MCF 10A (cell line): ENCODE measurements around the gene LAD1. TPM values are rescaled to one million over a fixed set of nuclear protein-coding genes. Genes with fewer than 3 reads are reported as not detected.
A peak's percentile ranks its signal among the peaks of the same experiment; 100 is the strongest.

ENCODE experiments used
- BruUV-seq: library from RNA; stranded (reverse); fragments of 400-500 nt; replicated peaks from 2 replicates; lab custom pipeline; 2021; lab: Mats Ljungman, UMichigan
- CTCF ChIA-PET: fragments of 300-600 bp; sonication (Branson Sonifier 250); formaldehyde crosslinking; extraction: SDS; loops from one replicate; lab custom pipeline; 2021; ENCODE audit warnings: antibody characterized with exemption, inconsistent platforms; lab: Yijun Ruan, JAX
- POLR2A ChIA-PET: fragments of 300-600, 350-650 bp; sonication (Branson Sonifier 250); formaldehyde crosslinking; extraction: SDS; loops from one replicate; lab custom pipeline; 2020; ENCODE audit warnings: antibody characterized with exemption, inconsistent platforms; lab: Yijun Ruan, JAX
- DNase-seq: peaks from one replicate; pipeline ENCODE4 v3.0.0-alpha.2; 2018; ENCODE audit not compliant: unreplicated experiment
- H3K27ac Mint-ChIP-seq: one replicate; pipeline ENCODE4 v1.8.0; 2022; ENCODE audit warnings: mild to moderate bottlenecking, low read depth, mixed read lengths; ENCODE audit not compliant: unreplicated experiment
- H3K27me3 Mint-ChIP-seq: one replicate; pipeline ENCODE4 v1.8.0; 2022; ENCODE audit warnings: mixed read lengths; ENCODE audit not compliant: insufficient read depth, unreplicated experiment
- H3K36me3 Mint-ChIP-seq: one replicate; pipeline ENCODE4 v1.8.0; 2022; ENCODE audit warnings: mild to moderate bottlenecking, moderate library complexity, mixed read lengths; ENCODE audit not compliant: insufficient read depth, unreplicated experiment
- H3K4me1 Mint-ChIP-seq: one replicate; pipeline ENCODE4 v1.8.0; 2022; ENCODE audit warnings: mixed read lengths; ENCODE audit not compliant: insufficient read depth, unreplicated experiment
- H3K4me3 Mint-ChIP-seq: one replicate; pipeline ENCODE4 v1.8.0; 2022; ENCODE audit warnings: mild to moderate bottlenecking, moderate library complexity, mixed read lengths; ENCODE audit not compliant: unreplicated experiment
- H3K9me3 Mint-ChIP-seq: one replicate; pipeline ENCODE4 v1.8.0; 2022; ENCODE audit warnings: mixed read lengths; ENCODE audit not compliant: unreplicated experiment
- intact Hi-C: fragments of 100-400 bp; cut with micrococcal nuclease; formaldehyde crosslinking; loops from 2 replicates; pipeline ENCODE4 v1.14.1; 2022
- total RNA-seq: library from RNA; stranded (reverse); gene quantifications from 2 replicates; pipeline ENCODE4 v1.2.3, GENCODE V29; 2022
- TF ChIP-seq, protein P1 (sequence below): fragments of 200-600 bp; IDR thresholded peaks from one replicate; pipeline ENCODE4 v1.8.0; 2022; ENCODE audit warnings: antibody characterized with exemption, mild to moderate bottlenecking; ENCODE audit not compliant: unreplicated experiment

The LAD1 gene
- total RNA-seq, 1 experiment from 2014 or later, result 40.9 TPM

DNA sequence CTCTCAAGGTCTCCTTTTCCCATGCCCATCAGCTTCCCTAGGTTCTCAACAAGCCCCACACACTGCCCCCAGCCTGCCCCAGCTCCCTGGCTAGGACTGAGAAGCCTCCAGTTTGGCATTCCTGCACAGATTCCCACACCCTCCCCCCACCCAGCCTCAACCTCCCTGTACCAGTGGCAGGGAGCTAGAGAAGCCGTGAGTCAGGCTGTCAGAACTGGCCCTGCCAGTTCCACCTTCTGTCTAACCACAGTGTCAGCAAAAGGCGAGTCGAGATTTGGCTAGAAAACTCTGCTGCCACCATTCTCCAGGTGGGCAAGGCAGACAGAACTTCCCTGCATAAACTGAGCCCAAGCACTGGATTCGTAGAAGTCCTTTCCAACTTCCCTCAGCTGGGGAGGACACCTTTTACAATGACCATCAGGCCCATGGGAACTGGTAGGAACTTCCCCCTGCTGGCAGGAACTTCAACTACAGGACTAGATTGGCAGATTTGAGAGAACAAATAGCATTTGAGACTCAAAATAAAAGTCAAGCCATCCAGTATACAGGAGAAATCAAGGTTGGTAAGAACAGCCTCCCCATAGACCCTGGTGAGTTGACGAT is 52.7 kb downstream of the LAD1 start:
- Mint-ChIP-seq H3K36me3 (peaks cover 6% of the 10 kb centered on the region), H3K27ac (no peak overlapping the region), H3K9me3 (peaks cover 4% of the 10 kb centered on the region), H3K4me1 (peaks cover 21% of the 10 kb centered on the region), H3K27me3 (peaks cover 5% of the 10 kb centered on the region), H3K4me3 (no peak overlapping the region)
- DNase-seq, result peak; percentile 93
- intact Hi-C loops, result loop anchor here (1.0 kb wide), 5 partner anchors 15 to 92 kb away; no protein-coding TSS in a partner anchor
- POLR2A ChIA-PET, result interaction anchor here (0.6 to 10.7 kb wide), 19 partner anchors 12 to 122 kb away, joined by 3 to 146 read pairs (median 5); partner anchors contain the start of gene PHLDA3
- CTCF ChIA-PET, result interaction anchor here (0.6 to 7.7 kb wide), 44 partner anchors 8 to 1736 kb away, joined by 3 to 445 read pairs (median 4); no protein-coding TSS in a partner anchor
- TF ChIP-seq, protein P1, sequence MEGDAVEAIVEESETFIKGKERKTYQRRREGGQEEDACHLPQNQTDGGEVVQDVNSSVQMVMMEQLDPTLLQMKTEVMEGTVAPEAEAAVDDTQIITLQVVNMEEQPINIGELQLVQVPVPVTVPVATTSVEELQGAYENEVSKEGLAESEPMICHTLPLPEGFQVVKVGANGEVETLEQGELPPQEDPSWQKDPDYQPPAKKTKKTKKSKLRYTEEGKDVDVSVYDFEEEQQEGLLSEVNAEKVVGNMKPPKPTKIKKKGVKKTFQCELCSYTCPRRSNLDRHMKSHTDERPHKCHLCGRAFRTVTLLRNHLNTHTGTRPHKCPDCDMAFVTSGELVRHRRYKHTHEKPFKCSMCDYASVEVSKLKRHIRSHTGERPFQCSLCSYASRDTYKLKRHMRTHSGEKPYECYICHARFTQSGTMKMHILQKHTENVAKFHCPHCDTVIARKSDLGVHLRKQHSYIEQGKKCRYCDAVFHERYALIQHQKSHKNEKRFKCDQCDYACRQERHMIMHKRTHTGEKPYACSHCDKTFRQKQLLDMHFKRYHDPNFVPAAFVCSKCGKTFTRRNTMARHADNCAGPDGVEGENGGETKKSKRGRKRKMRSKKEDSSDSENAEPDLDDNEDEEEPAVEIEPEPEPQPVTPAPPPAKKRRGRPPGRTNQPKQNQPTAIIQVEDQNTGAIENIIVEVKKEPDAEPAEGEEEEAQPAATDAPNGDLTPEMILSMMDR, result peak; percentile 97
- no TSS peak for BruUV-seq

DNA sequence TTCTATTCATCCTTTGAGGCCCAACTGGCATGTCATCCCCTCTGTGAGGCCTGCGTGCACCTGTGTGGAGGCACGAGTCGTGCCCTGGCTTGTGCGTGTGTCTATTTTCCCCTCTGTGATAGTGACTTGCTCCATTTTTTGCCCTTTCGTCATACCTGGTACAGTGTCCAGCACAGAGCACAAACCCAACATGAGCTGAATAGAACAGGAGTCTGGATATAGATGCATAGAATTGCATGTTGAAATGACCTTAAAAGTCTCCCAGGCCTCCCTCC is 54.1 kb downstream of the LAD1 start:
- no peak overlapping the region for H3K4me3 Mint-ChIP-seq
- BruUV-seq, result no TSS peak
- no peak for DNase-seq
- H3K4me1 Mint-ChIP-seq, result peaks cover 21% of the 10 kb centered on the region
- peaks cover 6% of the 10 kb centered on the region for H3K36me3 Mint-ChIP-seq
- TF ChIP-seq, protein P1, result no peak
- peaks cover 11% of the 10 kb centered on the region for H3K9me3 Mint-ChIP-seq
- intact Hi-C loops, result no loop called here
- ChIA-PET POLR2A (interaction anchor here (0.6 to 10.7 kb wide), 10 partner anchors 10 to 91 kb away, joined by 3 to 146 read pairs (median 4); no protein-coding TSS in a partner anchor), CTCF (interaction anchor here (0.6 to 7.7 kb wide), 13 partner anchors 10 to 305 kb away, joined by 3 to 445 read pairs (median 37); no protein-coding TSS in a partner anchor)
- H3K27ac Mint-ChIP-seq, result no peak overlapping the region
- H3K27me3 Mint-ChIP-seq, result no peaks in the 10 kb centered on the region

DNA sequence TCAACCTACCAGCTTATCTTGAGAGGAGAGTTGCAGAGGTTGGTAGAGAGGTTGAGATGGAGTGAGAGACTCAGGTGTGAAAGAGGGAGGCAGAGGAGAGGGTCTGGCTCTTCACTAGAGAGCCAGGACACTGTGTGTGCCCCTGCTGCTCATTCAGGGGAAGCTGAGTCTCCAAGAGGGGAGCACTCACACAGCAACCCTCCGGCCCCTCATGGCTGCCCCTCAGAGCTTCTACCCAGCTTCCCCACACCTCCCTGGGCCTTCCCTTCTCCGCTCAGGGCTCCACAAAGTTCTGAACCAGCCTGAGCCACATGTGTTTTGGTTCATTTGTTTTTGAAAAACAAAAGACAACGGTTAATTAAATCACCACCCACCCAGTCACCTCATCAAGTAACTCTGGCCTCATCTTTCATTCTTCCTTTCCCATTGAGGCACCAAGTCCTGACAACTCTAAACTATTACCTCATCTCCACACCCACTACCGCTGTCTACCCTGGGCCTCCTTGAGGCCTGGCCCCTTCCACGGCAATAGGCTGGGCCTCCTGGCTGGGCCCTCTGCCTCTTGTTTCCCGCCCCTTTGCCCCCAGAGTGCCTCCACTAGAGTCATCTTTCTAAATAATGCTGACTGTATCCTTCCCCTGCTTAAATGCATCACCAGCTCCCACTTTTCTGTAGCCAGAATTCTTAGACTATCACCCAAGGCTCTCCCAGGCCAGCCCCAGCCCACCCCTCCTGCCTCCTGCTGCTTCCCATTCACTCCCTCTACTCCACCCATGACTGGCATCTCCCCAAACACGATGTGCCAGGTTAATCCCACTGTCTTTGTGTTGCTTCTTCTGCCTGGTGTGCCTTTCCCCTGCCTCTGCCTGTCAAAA is 54.7 kb downstream of the LAD1 start:
- H3K27me3 Mint-ChIP-seq, result no peaks in the 10 kb centered on the region
- no peak overlapping the region for H3K4me3 Mint-ChIP-seq
- TF ChIP-seq, protein P1, result no peak
- intact Hi-C loops, result no loop called here
- ChIA-PET CTCF (interaction anchor here (0.7 to 7.7 kb wide), 13 partner anchors 10 to 365 kb away, joined by 3 to 445 read pairs (median 37); no protein-coding TSS in a partner anchor), POLR2A (interaction anchor here (0.6 to 10.7 kb wide), 12 partner anchors 9 to 90 kb away, joined by 3 to 146 read pairs (median 4); no protein-coding TSS in a partner anchor)
- BruUV-seq, result no TSS peak
- no peak overlapping the region for H3K27ac Mint-ChIP-seq
- H3K4me1 Mint-ChIP-seq, result peaks cover 21% of the 10 kb centered on the region
- H3K9me3 Mint-ChIP-seq, result peaks cover 11% of the 10 kb centered on the region
- peaks cover 6% of the 10 kb centered on the region for H3K36me3 Mint-ChIP-seq
- DNase-seq, result no peak

DNA sequence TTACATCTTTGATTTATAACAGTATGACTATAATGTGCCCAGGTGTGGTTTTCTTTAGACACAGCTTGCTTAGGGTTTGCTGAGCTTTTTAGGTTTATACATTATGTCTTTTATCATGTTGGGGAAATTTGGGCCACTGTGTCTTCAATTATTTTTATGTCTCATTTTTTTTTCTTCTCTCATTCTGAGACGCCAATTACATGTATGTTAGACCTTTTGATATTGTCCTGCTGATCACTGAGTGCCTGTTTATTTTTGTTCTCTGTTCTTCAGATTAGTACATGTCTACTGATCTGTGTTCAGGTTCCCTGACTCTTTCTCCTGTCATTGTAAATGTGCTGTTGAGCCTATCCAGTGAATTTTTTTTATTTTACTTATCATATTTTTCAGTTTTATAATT is 57.7 kb downstream of the LAD1 start:
- DNase-seq, result no peak
- POLR2A ChIA-PET, result interaction anchor here (0.8 to 10.7 kb wide), 3 partner anchors 32 to 81 kb away, joined by 3 to 146 read pairs (median 7); no protein-coding TSS in a partner anchor
- BruUV-seq, result no TSS peak
- Mint-ChIP-seq H3K27ac (no peak overlapping the region), H3K9me3 (peaks cover 11% of the 10 kb centered on the region), H3K36me3 (peaks cover 6% of the 10 kb centered on the region), H3K4me1 (peaks cover 8% of the 10 kb centered on the region), H3K4me3 (no peak overlapping the region), H3K27me3 (no peaks in the 10 kb centered on the region)
- TF ChIP-seq, protein P1, result no peak
- CTCF ChIA-PET, result interaction anchor here (0.8 to 2.6 kb wide), 4 partner anchors 20 to 87 kb away, joined by 3 to 18 read pairs (median 6); no protein-coding TSS in a partner anchor
- intact Hi-C loops, result no loop called here
